IPS DF 19.7 (cell line): ENCODE results near the gene TASP1.

Source experiments
- DNase-seq: peaks from one replicate; pipeline ENCODE4 v3.0.0-alpha.2; 2013; ENCODE audit warnings: low read depth, low spot score

TASP1 gene

DNA sequence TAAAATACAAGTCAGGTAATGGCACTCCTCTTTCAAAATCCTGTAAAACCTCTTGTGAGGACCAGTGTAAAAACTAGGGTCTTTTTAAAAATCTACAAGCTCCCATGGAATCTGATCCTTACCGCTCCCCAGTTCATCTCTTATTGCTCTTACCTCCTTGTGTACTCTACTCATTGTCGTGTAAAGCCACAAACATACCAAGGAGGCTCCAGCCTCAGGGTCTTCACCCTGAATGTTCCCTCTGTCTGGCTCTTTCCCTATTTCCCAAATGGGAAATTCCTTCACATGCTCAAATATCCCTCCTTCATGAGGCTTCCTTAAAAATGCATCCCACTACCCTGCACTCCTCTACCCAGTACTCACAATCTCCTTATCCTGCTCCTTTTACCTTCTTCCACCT is 67.1 kb downstream of the TASP1 start:
- DNase-seq: peak; percentile 17

DNA sequence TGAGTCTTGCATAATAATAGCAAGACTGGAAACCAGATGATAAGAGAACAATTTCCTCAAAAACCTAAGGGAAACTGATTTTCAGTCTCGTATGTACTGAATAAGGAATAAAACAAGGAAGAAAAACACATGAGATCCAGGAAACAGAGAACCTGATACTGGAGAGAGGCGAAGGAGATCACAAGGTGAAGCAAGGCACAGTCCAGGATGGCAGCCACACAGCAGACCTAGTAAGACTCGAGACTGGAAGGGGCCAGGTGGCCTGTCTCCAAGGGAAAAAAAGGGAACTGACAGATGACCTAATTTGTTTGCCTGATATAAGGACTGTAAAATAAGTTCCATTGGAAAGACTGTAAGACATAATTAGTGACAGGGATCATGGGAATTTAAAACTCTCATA is 71.1 kb downstream of the TASP1 start:
- no peak for DNase-seq

- DNase-seq: no peak
Measured at GRCh38 chr20:13563854-13564253, 74.9 kb downstream of the TASP1 start.

GRCh38 chr20:13554706-13555105 is 84.0 kb downstream of the TASP1 start:
- no peak for DNase-seq

DNA sequence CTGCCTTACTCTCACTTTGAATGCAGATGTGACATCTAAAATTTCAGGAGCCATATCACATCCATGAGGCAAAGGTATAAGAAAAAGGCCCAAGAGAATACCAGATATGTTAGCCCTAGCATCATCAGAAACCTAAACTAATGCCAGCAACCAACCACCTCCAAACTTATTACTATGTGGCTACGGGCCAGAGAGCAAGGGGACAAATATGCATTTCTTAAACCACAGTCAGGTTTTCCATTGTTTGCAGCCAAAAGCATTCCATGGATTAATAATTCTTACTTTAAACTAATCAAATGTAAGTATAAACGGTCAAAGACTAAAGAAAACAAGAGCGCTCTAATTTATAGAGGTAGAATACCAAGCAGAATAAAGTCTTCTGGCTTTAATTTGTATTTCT is 84.7 kb downstream of the TASP1 start:
- DNase-seq: no peak

DNA sequence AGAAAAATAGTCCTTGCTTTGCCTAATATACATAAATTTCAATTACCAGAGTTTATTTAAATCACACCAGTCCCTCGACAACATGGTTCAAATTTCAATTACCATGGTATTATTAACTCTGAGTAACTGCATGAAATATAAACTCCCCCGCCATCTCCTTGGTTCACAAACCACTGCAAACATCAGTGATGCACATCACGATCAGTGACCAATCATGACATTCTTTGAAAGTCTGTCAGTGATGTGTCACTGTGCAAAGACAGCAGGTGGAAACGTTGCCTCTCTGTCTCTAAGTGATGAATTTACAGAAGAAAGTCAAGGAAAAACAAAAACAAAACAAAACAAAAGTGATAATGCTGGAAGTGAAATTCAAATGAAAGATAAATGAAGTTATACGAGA is 86.7 kb downstream of the TASP1 start:
- no peak for DNase-seq

- DNase-seq: no peak
Measured at GRCh38 chr20:13549451-13549850, 89.3 kb downstream of the TASP1 start.

GRCh38 chr20:13546497-13547131 is 92.1 kb downstream of the TASP1 start:
- DNase-seq: peak; percentile 12

DNA sequence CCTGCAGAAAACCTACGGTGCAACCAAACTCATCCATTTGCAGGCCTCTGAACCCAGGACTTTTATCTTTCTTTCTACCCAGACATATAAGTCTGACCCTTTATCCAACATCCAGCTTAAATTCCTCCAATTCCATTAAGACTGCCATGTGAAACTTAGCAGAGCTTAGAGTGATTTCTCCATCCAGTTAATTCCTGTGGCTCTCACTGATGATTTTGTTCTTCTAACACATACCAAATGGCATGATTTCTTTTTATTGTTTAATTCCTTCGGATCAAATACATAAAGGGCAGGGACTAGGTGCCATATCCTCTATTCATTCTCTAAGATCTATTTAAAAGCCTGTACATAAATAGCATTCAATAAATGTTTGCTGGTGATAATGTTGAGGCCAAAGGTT is 92.9 kb downstream of the TASP1 start:
- DNase-seq: no peak

DNA sequence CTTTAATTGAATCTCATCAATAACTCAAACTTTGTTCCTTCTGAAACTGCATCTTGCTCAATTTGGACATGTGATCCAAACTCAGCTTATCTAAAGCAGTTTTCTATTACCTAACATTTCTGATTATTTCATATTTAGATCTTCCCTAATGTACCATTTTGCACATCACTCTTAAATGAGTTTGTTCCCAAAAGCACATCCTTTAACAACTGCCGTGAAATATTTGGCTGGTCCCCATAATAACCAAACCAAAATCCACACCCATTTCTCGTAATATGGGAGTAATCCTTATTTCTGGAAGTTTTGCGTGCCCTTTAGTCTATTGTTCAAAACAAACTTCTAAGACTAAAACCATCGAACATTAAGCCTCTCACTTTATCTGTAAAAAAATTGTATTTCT is 94.9 kb downstream of the TASP1 start:
- no peak for DNase-seq

DNA sequence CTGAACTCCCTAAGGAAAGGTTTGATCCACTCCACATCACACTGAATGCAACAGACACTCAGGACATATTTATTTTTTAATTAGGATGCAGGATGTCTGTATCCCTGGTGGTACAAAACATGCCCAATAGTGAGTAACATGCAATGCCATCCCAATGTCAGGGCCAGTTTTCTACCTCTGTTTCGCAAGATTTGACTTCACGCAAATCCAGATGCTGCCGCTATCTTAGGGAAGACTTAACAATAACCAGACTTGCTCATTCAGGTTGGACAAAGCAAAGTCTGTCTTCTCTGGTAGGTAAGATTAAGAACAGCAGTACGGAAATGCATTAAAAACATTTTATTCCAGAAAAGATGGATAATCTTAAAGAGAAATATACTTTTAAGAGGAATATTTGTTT is 103.1 kb downstream of the TASP1 start:
- no peak for DNase-seq

DNA sequence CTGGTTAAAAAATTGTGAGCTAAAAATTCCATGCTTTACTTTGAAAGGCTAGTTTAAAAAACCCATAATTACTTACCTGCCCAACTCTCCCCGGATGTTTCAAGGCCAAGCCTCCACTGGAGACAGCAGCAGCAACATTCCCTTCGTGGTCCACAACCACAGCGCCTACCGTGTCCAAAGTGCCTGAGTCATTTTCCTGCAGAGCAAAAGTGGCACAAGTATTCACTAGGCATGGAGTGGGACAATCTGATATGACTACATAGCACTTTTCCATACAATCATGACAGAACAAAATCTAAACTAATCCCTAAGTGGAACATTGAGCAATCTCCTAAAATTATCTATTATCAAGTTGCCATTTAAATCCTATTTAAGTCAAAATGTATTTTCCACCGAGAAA is 104.8 kb downstream of the TASP1 start:
- DNase-seq: no peak

DNA sequence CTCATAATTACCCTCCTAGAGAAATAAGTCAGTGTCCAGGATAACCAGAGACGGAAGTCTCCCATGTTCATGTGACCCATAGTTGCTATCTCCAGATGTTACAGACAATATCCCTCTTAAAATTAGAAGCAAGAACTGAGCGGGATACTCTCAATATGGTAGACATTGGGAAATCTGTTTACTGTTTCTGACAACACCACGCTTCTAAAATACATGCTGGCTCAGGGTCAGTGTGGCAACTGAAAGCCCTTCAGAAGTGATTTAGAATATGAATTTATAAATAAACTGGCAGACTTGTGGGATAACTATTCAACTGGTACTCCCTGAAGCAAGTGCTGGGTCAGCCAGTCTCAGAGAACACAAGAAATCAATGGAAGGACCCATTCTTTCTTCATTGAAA is 108.6 kb downstream of the TASP1 start:
- no peak for DNase-seq

GRCh38 chr20:13526551-13526950 is 112.2 kb downstream of the TASP1 start:
- DNase-seq: no peak

DNA sequence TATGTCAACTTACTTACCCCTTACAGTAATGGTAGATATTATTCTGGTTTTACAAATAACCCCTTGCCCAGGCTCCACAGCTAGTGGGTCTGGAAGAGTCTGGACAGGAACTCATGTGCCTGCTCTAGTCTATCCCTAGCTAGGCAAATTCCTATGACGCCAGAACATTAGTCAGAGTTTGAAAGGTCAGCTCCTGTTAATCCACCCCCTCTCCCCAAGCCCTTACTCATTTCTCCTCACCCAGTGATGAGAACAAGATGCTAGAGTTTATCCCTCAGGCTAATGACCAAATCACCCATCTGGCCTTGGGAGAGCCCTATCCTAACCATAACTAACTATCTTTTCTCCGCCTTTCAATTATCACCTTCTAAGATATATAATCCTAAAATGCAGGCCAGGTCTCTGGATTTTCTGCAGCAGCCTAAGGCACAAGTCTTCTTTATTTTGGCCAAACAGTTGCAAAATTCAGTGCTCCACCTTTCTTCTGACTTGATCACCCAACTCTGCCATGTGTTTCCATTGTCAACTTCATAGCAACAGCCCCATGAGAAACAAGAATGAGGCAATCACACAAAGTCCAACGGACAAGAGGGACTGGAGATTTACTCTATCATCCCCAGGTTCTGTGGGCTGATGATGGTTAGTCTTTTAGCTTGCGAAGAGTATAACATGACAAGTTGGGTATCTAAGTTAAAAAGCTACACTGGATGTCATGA is 113.3 kb downstream of the TASP1 start:
- no peak for DNase-seq

DNA sequence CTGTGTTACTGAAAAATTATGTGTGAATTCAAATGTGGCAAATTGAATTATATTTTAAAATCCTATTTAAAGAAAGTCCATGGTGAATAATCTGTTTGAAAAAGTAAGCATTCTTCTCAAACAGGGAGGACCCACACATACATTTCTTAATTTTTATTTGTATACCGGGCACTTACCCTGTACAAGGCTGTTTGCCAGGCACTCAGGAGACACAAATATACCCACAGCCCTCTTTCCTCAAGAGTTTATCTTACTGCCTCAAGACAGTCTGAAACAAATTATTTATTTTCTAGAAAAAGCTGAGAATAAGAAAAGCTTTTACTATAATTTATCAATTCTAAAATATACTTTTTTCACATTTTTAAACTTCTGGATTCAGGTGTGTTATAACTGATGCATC is 114.4 kb downstream of the TASP1 start:
- DNase-seq: no peak

DNA sequence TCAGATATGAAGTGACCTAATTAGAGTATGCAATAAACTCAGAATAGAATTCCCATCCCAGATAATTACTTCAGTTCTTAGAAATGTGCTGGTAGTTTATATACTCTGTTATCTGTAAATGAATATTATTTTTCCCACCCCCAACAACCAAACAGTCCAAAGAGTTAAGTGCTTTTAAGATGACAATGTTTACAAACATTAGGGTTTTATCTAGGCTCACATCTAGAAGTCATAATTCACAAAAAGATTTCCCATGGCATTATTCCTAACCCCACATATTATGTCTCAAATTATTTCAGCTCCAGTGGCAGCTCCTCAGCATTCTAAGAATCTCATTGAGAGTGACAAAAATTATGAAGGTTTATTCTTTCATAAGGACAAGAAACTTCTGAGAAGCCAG is 120.9 kb downstream of the TASP1 start:
- no peak for DNase-seq

- no peak for DNase-seq
Measured at GRCh38 chr20:13515796-13516558, 122.8 kb downstream of the TASP1 start.

- DNase-seq: no peak
Measured at GRCh38 chr20:13515291-13515690, 123.4 kb downstream of the TASP1 start.

GRCh38 chr20:13510837-13511488 is 127.8 kb downstream of the TASP1 start:
- DNase-seq: no peak

DNA sequence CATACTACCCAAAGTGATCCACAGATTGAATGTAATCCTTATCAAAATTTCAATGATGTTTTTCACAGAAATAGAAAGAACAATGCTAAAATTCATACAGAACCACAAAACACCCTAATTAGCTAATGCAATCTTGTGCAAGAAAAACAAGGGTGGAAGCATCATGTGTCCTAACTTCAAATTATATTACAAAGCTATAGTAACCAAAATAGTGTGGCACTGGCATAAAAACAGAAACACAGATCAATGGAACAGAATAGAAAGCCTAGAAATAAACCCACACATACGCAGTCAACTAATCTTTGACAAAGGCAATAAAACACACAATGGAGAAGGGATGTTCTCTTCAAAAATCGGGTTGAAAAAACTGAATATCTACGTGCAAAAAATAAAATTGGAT is 131.1 kb downstream of the TASP1 start:
- no peak for DNase-seq

DNA sequence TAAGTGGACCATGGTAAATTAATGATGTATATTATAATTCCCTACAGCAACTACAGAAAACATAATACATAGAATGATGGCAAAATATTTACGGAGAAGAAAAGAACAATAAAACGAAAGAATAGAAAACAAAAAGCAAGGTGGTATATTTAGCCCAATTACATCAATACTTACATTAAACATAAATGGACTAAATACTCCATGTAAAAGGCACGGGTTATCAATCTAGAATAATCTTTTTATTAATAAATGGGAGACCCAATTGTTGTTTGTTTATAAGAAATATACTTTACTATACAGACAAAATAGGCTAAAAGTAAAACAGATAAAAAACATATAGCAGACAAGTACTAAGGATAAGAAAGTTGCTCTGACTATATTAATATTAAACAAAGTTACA is 137.2 kb downstream of the TASP1 start:
- DNase-seq: no peak
